HCT116 (cell line): ENCODE data around the gene GP9. TPM values are rescaled to one million over a fixed set of nuclear protein-coding genes. Genes with fewer than 3 reads are reported as not detected.

Source experiments
- ATAC-seq: fragments of 200-7000 bp; cut with Tn5 transposase; 2 replicates; pipeline ENCODE4 v1.9.1; 2020; ENCODE audit warnings: mild to moderate bottlenecking, moderate library complexity
- BruUV-seq: library from RNA; stranded (reverse); fragments of 400-500 nt; replicated peaks from 2 replicates; lab custom pipeline; 2021; lab: Mats Ljungman, UMichigan
- CTCF ChIA-PET: fragments of 300-600 bp; sonication (Branson Sonifier 250); formaldehyde crosslinking; loops from one replicate; lab custom pipeline; 2021; ENCODE audit warnings: antibody characterized with exemption; lab: Charles Lee
- POLR2A ChIA-PET: fragments of 300-600, 350-600 bp; sonication (Branson Sonifier 250); formaldehyde crosslinking; loops from one replicate; lab custom pipeline; 2021; ENCODE audit warnings: antibody characterized with exemption; lab: Charles Lee
- RAD21 ChIA-PET, 2 experiments: fragments of 300-600 bp; sonication (Branson Sonifier 250); formaldehyde crosslinking; loops; one replicate each; lab custom pipeline; 2023; ENCODE audit warnings: low total read pairs in 2 of 2; ENCODE audit not compliant: uncharacterized antibody in 2 of 2, unreplicated experiment in 2 of 2, low non-redundant PET in 1 of 2; lab: Charles Lee
- DNase-seq: peaks from one replicate; pipeline ENCODE4 v3.0.0-alpha.2; 2010; ENCODE audit warnings: low read depth, low spot score
- H2AFZ ChIP-seq: fragments of 200-600 bp; shearing (Covaris generic), sonication (generic); 2 replicates; pipeline ENCODE4 v1.6.1; 2017; ENCODE audit warnings: low read depth, mixed run types, mixed read lengths, antibody characterized with exemption, low read length; ENCODE audit not compliant: poor library complexity, severe bottlenecking
- H3K27ac ChIP-seq: 2 replicates; pipeline ENCODE4 v1.5.1; 2012; ENCODE audit warnings: low read depth, low read length
- H3K27me3 ChIP-seq: fragments of 200-600 bp; sonication (generic); 2 replicates; pipeline ENCODE4 v1.6.1; 2016; ENCODE audit warnings: mixed run types, low read length, mixed read lengths; ENCODE audit not compliant: insufficient read depth
- H3K36me3 ChIP-seq, 2 experiments: fragments of 200-500 bp in 1 of 2; fragments of 200-600 bp in 1 of 2; sonication (Bioruptor generic) in 1 of 2; sonication (generic) in 1 of 2; 2 replicates each; pipeline versions ENCODE4 v1.5.1 to v1.6.1; 2014 to 2016; ENCODE audit warnings: low read length in 2 of 2, inconsistent platforms in 1 of 2, mixed read lengths in 1 of 2, mixed run types in 1 of 2; ENCODE audit not compliant: insufficient read depth in 2 of 2, control insufficient read depth in 1 of 2
- H3K4me1 ChIP-seq, 2 experiments: fragments of 200-600 bp in 1 of 2; sonication (generic) in 1 of 2; 2 replicates each; pipeline versions ENCODE4 v1.5.1 to v1.6.1; 2012 to 2017; ENCODE audit warnings: low read length in 2 of 2, inconsistent platforms in 1 of 2, mild to moderate bottlenecking in 1 of 2, mixed read lengths in 1 of 2, mixed run types in 1 of 2, moderate library complexity in 1 of 2; ENCODE audit not compliant: insufficient read depth in 2 of 2, control insufficient read depth in 1 of 2
- H3K4me2 ChIP-seq: fragments of 200-600 bp; sonication (generic); 2 replicates; pipeline ENCODE4 v1.6.1; 2017; ENCODE audit warnings: mixed run types, low read length, mixed read lengths
- H3K4me3 ChIP-seq, 2 experiments: fragments of 200-600 bp in 1 of 2; sonication (generic) in 1 of 2; replicated peaks in 1 of 2; 2 replicates each; pipeline ENCODE4 v1.5.1; 2011 to 2016; ENCODE audit warnings: low read length in 2 of 2, control low read depth in 1 of 2, low read depth in 1 of 2, mild to moderate bottlenecking in 1 of 2, mixed read lengths in 1 of 2, mixed run types in 1 of 2
- H3K79me2 ChIP-seq: fragments of 200-600 bp; sonication (generic); 2 replicates; pipeline ENCODE4 v1.6.1; 2017; ENCODE audit warnings: mild to moderate bottlenecking, mixed run types, low read length, moderate library complexity, mixed read lengths; ENCODE audit not compliant: insufficient read depth
- H3K9ac ChIP-seq: fragments of 200-600 bp; sonication (generic); 2 replicates; pipeline ENCODE4 v1.6.1; 2016; ENCODE audit warnings: low read length, mixed read lengths
- H3K9me2 ChIP-seq: fragments of 200-600 bp; sonication (generic), shearing (Covaris generic); 2 replicates; pipeline ENCODE4 v1.6.1; 2017; ENCODE audit warnings: mixed run types, mild to moderate bottlenecking, moderate library complexity; ENCODE audit not compliant: insufficient read depth
- H3K9me3 ChIP-seq, 2 experiments: fragments of 200-500 bp in 1 of 2; fragments of 200-600 bp in 1 of 2; sonication (Bioruptor generic) in 1 of 2; sonication (generic) in 1 of 2; 2 replicates each; pipeline ENCODE4 v1.6.1; 2014 to 2017; ENCODE audit warnings: low read length in 2 of 2, mixed read lengths in 2 of 2, inconsistent platforms in 1 of 2, low read depth in 1 of 2, mild to moderate bottlenecking in 1 of 2, mixed run types in 1 of 2, moderate library complexity in 1 of 2; ENCODE audit not compliant: control insufficient read depth in 1 of 2, insufficient read depth in 1 of 2
- H4K20me1 ChIP-seq: fragments of 200-600 bp; sonication (generic), shearing (Covaris generic); 2 replicates; pipeline ENCODE4 v1.6.1; 2017; ENCODE audit warnings: mixed run types, mild to moderate bottlenecking, moderate library complexity; ENCODE audit not compliant: insufficient read depth
- EZH2 ChIP-seq: fragments of 200-600 bp; sonication (generic); IDR thresholded peaks from 2 replicates; pipeline ENCODE4 v1.6.1; 2017; ENCODE audit warnings: antibody characterized with exemption, mixed run types
- FOSL1 ChIP-seq: IDR thresholded peaks from 2 replicates; pipeline ENCODE4 v1.6.1; 2012; ENCODE audit warnings: low read depth
- JUND ChIP-seq: IDR thresholded peaks from 2 replicates; pipeline ENCODE4 v1.6.1; 2012
- POLR2AphosphoS5 ChIP-seq: IDR thresholded peaks from 2 replicates; pipeline ENCODE4 v1.6.1; 2011; ENCODE audit warnings: mild to moderate bottlenecking, low read depth, low read length, moderate library complexity
- SIN3A ChIP-seq: IDR thresholded peaks from 2 replicates; pipeline ENCODE4 v1.6.1; 2012; ENCODE audit warnings: low read depth
- SP1 ChIP-seq: IDR thresholded peaks from 2 replicates; pipeline ENCODE4 v1.6.1; 2012; ENCODE audit warnings: low read depth
- ZFX ChIP-seq: fragments of 450-650 bp; IDR thresholded peaks from 2 replicates; pipeline ENCODE4 v1.6.1; 2017
- intact Hi-C: fragments of 100-400 bp; cut with micrococcal nuclease; formaldehyde crosslinking; loops from 2 replicates; pipeline ENCODE4 v1.10.0; 2022
- total RNA-seq: library from RNA; stranded (reverse); gene quantifications from one replicate; pipeline ENCODE4 v1.2.1, GENCODE V29; 2021; ENCODE audit not compliant: unreplicated experiment
- TF ChIP-seq, protein P1 (sequence below): IDR thresholded peaks from 2 replicates; pipeline ENCODE4 v1.6.1; 2012; ENCODE audit warnings: low read depth

The GP9 gene
- total RNA-seq, 1 experiment from 2014 or later: not detected

DNA sequence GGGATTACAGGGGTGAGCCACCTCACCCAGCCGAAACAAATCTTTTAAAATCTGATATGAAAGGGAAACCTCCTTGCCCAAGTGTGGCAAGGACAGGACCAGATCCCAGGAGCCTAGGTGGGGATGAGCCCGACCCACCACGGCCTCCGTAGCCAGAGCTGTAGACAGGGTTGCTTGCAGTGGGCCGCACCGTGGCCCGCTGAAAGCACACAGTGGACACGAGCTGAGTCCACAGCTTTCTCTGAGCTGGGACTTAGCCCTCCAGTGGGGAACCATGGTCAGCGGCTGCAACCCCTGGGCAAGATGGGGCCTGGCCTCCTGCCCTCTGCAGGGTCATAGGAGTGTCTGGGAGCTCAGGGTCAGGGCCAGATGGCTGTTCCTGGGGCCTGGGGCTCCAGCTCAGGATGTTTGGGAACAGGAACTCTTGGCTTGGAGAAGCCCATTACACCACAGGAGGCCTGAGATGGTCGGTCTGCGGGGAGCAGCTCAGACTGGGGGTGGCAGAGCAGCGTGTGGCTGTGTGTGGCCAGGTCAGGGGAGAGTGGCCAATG lies 24.7 kb downstream of the GP9 start:
- Histone ChIP-seq H3K4me1 (no peaks in the 10 kb centered on the region), H3K36me3 (no peaks in the 10 kb centered on the region), H3K9me3 (no peaks in the 10 kb centered on the region), H3K27ac (no peak overlapping the region), H3K9me2 (no peaks in the 10 kb centered on the region), H4K20me1 (no peaks in the 10 kb centered on the region), H2AFZ (no peak overlapping the region), H3K27me3 (no peaks in the 10 kb centered on the region), H3K79me2 (no peaks in the 10 kb centered on the region), H3K4me2 (no peak overlapping the region), H3K9ac (no peak overlapping the region), H3K4me3 (no peak overlapping the region)
- BruUV-seq: no TSS peak
- TF ChIP-seq ZFX (no peak), FOSL1 (no peak), JUND (no peak), EZH2 (no peak), POLR2AphosphoS5 (no peak), SP1 (no peak), SIN3A (no peak)
- TF ChIP-seq, protein P1, sequence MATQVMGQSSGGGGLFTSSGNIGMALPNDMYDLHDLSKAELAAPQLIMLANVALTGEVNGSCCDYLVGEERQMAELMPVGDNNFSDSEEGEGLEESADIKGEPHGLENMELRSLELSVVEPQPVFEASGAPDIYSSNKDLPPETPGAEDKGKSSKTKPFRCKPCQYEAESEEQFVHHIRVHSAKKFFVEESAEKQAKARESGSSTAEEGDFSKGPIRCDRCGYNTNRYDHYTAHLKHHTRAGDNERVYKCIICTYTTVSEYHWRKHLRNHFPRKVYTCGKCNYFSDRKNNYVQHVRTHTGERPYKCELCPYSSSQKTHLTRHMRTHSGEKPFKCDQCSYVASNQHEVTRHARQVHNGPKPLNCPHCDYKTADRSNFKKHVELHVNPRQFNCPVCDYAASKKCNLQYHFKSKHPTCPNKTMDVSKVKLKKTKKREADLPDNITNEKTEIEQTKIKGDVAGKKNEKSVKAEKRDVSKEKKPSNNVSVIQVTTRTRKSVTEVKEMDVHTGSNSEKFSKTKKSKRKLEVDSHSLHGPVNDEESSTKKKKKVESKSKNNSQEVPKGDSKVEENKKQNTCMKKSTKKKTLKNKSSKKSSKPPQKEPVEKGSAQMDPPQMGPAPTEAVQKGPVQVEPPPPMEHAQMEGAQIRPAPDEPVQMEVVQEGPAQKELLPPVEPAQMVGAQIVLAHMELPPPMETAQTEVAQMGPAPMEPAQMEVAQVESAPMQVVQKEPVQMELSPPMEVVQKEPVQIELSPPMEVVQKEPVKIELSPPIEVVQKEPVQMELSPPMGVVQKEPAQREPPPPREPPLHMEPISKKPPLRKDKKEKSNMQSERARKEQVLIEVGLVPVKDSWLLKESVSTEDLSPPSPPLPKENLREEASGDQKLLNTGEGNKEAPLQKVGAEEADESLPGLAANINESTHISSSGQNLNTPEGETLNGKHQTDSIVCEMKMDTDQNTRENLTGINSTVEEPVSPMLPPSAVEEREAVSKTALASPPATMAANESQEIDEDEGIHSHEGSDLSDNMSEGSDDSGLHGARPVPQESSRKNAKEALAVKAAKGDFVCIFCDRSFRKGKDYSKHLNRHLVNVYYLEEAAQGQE: no peak
- ATAC-seq (no peak), DNase-seq (no peak)
- ChIA-PET CTCF (no interaction called here), RAD21 (no interaction called here), POLR2A (no interaction called here)
- intact Hi-C loops: no loop called here
